ENCODE measurements around the gene OR4M1. TPM values are rescaled to one million over a fixed set of nuclear protein-coding genes. Genes with fewer than 3 reads are reported as not detected.
"Not testable (repeated sequence)": the region's sequence is repeated elsewhere in the genome, so short reads cannot be mapped to it uniquely, and the experiment has no call there.

Gene OR4M1
- total RNA-seq, 2 experiments from 2014 or later: not detected

- H3K9me3 Mint-ChIP-seq; ATAC-seq (ENCODE audit: low read depth); H3K27ac Mint-ChIP-seq; POLR2A ChIA-PET; DNase-seq; H3K4me1 Mint-ChIP-seq; H3K4me3 Mint-ChIP-seq; H3K36me3 Mint-ChIP-seq; H3K27me3 Mint-ChIP-seq: not testable (repeated sequence)
Measured at GRCh38 chr14:19796520-19797108, 23.3 kb downstream of the OR4M1 start.

GRCh38 chr14:19799880-19800279 lies 26.6 kb downstream of the OR4M1 start:
- POLR2A ChIA-PET: no interaction called here
- Mint-ChIP-seq H3K4me3 (no peak overlapping the region), H3K36me3 (no peaks in the 10 kb centered on the region), H3K27ac (no peak overlapping the region), H3K4me1 (no peaks in the 10 kb centered on the region), H3K9me3 (no peaks in the 10 kb centered on the region), H3K27me3 (no peaks in the 10 kb centered on the region)
- ATAC-seq (ENCODE audit: low read depth) (no peak), DNase-seq (no peak)

GRCh38 chr14:19800282-19801117 lies 27.2 kb downstream of the OR4M1 start:
- H3K4me3 Mint-ChIP-seq: no peak overlapping the region
- H3K36me3 Mint-ChIP-seq: no peaks in the 10 kb centered on the region
- POLR2A ChIA-PET: no interaction called here
- H3K4me1 Mint-ChIP-seq: no peaks in the 10 kb centered on the region
- no peak overlapping the region for H3K27ac Mint-ChIP-seq
- no peaks in the 10 kb centered on the region for H3K27me3 Mint-ChIP-seq
- ATAC-seq (ENCODE audit: low read depth): no peak
- no peak for DNase-seq
- no peaks in the 10 kb centered on the region for H3K9me3 Mint-ChIP-seq

- no peaks in the 10 kb centered on the region for H3K36me3 Mint-ChIP-seq
- ATAC-seq (ENCODE audit: low read depth) (no peak), DNase-seq (no peak)
- no peak overlapping the region for H3K4me3 Mint-ChIP-seq
- no peaks in the 10 kb centered on the region for H3K9me3 Mint-ChIP-seq
- H3K27me3 Mint-ChIP-seq: no peaks in the 10 kb centered on the region
- no peak overlapping the region for H3K27ac Mint-ChIP-seq
- POLR2A ChIA-PET: no interaction called here
- H3K4me1 Mint-ChIP-seq: no peaks in the 10 kb centered on the region
Measured at GRCh38 chr14:19801118-19801464, 27.8 kb downstream of the OR4M1 start.

GRCh38 chr14:19803470-19803869 lies 30.2 kb downstream of the OR4M1 start, which contains the start of gene OR4N2:
OR4N2 (plus strand) TSS chr14:19803770; CDS start chr14:19827449, 23,679 bp downstream.
- H3K4me1 Mint-ChIP-seq, H3K36me3 Mint-ChIP-seq: not testable (repeated sequence)

GRCh38 chr14:19813171-19813920 lies 40.0 kb downstream of the OR4M1 start:
- POLR2A ChIA-PET; H3K9me3 Mint-ChIP-seq; H3K27me3 Mint-ChIP-seq; H3K36me3 Mint-ChIP-seq; H3K4me1 Mint-ChIP-seq; H3K4me3 Mint-ChIP-seq; ATAC-seq (ENCODE audit: low read depth); DNase-seq; H3K27ac Mint-ChIP-seq: not testable (repeated sequence)

More at GRCh38 chr14:19803470-19803869, 30.2 kb downstream of the OR4M1 start, which contains the start of gene OR4N2:
- H3K4me3 Mint-ChIP-seq; DNase-seq; ATAC-seq (ENCODE audit: low read depth); POLR2A ChIA-PET; H3K27ac Mint-ChIP-seq; H3K27me3 Mint-ChIP-seq; H3K9me3 Mint-ChIP-seq: not testable (repeated sequence)

GRCh38 chr14:19819879-19820278 lies 46.6 kb downstream of the OR4M1 start:
- H3K27ac Mint-ChIP-seq; DNase-seq; ATAC-seq (ENCODE audit: low read depth); POLR2A ChIA-PET; H3K27me3 Mint-ChIP-seq; H3K4me3 Mint-ChIP-seq; H3K9me3 Mint-ChIP-seq; H3K4me1 Mint-ChIP-seq; H3K36me3 Mint-ChIP-seq: not testable (repeated sequence)

GRCh38 chr14:19821016-19821415 lies 47.7 kb downstream of the OR4M1 start:
- H3K4me1 Mint-ChIP-seq; H3K4me3 Mint-ChIP-seq; POLR2A ChIA-PET; DNase-seq; H3K27ac Mint-ChIP-seq; ATAC-seq (ENCODE audit: low read depth); H3K27me3 Mint-ChIP-seq; H3K9me3 Mint-ChIP-seq; H3K36me3 Mint-ChIP-seq: not testable (repeated sequence)

- H3K27ac Mint-ChIP-seq: no peak overlapping the region
- H3K4me3 Mint-ChIP-seq: no peak overlapping the region
- H3K27me3 Mint-ChIP-seq: no peaks in the 10 kb centered on the region
- H3K4me1 Mint-ChIP-seq: no peaks in the 10 kb centered on the region
- peaks cover 2% of the 10 kb centered on the region for H3K9me3 Mint-ChIP-seq
- DNase-seq (no peak), ATAC-seq (ENCODE audit: low read depth) (no peak)
- H3K36me3 Mint-ChIP-seq: no peaks in the 10 kb centered on the region
- POLR2A ChIA-PET: no interaction called here
Measured at GRCh38 chr14:19823178-19823577, 49.9 kb downstream of the OR4M1 start.

- no peak for ATAC-seq (ENCODE audit: low read depth)
- H3K4me1 Mint-ChIP-seq: no peaks in the 10 kb centered on the region
- no peaks in the 10 kb centered on the region for H3K27me3 Mint-ChIP-seq
- H3K27ac Mint-ChIP-seq: no peak overlapping the region
- POLR2A ChIA-PET: no interaction called here
- no peak overlapping the region for H3K4me3 Mint-ChIP-seq
- H3K36me3 Mint-ChIP-seq: no peaks in the 10 kb centered on the region
- DNase-seq: no peak
- H3K9me3 Mint-ChIP-seq: peaks cover 2% of the 10 kb centered on the region
Measured at GRCh38 chr14:19823765-19824164, 50.5 kb downstream of the OR4M1 start.

- ATAC-seq (ENCODE audit: low read depth); H3K9me3 Mint-ChIP-seq; H3K36me3 Mint-ChIP-seq; H3K4me3 Mint-ChIP-seq; DNase-seq; H3K27ac Mint-ChIP-seq; POLR2A ChIA-PET; H3K27me3 Mint-ChIP-seq; H3K4me1 Mint-ChIP-seq: not testable (repeated sequence)
Measured at GRCh38 chr14:19827626-19828244, 54.4 kb downstream of the OR4M1 start.

GRCh38 chr14:19828314-19828713 lies 55.0 kb downstream of the OR4M1 start:
- no peaks in the 10 kb centered on the region for H3K27me3 Mint-ChIP-seq
- no peak overlapping the region for H3K27ac Mint-ChIP-seq
- POLR2A ChIA-PET: no interaction called here
- H3K4me3 Mint-ChIP-seq: no peak overlapping the region
- H3K4me1 Mint-ChIP-seq: no peaks in the 10 kb centered on the region
- no peaks in the 10 kb centered on the region for H3K36me3 Mint-ChIP-seq
- DNase-seq (no peak), ATAC-seq (ENCODE audit: low read depth) (no peak)
- no peaks in the 10 kb centered on the region for H3K9me3 Mint-ChIP-seq

Measured in activated naive CD8-positive, alpha-beta T cell treated with anti-CD3 and anti-CD28 coated beads, Interleukin-2, amount 10 ng/mL, durations not matched to agents 7 days and 5 days (primary cell).